OCI-LY1 (cell line): ENCODE measurements around the gene GRIA1.

ENCODE experiments used
- H2AFZ ChIP-seq: fragments of 200-600 bp; sonication (generic), shearing (Covaris generic); 2 replicates; pipeline ENCODE4 v1.6.0; 2014; ENCODE audit warnings: antibody characterized with exemption, mild to moderate bottlenecking, low read length
- H3F3A ChIP-seq: fragments of 200-600 bp; sonication (generic), shearing (Covaris generic); 2 replicates; pipeline ENCODE4 v1.6.0; 2014; ENCODE audit warnings: mild to moderate bottlenecking, antibody characterized with exemption, low read length, moderate library complexity; ENCODE audit not compliant: insufficient read depth
- H3K27ac ChIP-seq: fragments of 200-600 bp; sonication (generic); 2 replicates; pipeline ENCODE4 v1.5.1; 2014; ENCODE audit warnings: low read length, mixed run types, mild to moderate bottlenecking, low read depth; ENCODE audit not compliant: poor library complexity, severe bottlenecking
- H3K27me3 ChIP-seq: fragments of 200-600 bp; sonication (generic); 2 replicates; pipeline ENCODE4 v1.6.0; 2014; ENCODE audit warnings: antibody characterized with exemption, mild to moderate bottlenecking, low read length, moderate library complexity; ENCODE audit not compliant: insufficient read depth
- H3K36me3 ChIP-seq: fragments of 200-600 bp; sonication (generic); 2 replicates; pipeline ENCODE4 v1.6.1; 2014; ENCODE audit warnings: mild to moderate bottlenecking, antibody characterized with exemption, low read length, moderate library complexity, mixed read lengths; ENCODE audit not compliant: insufficient read depth
- H3K4me1 ChIP-seq: fragments of 200-600 bp; sonication (generic); 2 replicates; pipeline ENCODE4 v1.5.1; 2014; ENCODE audit warnings: mild to moderate bottlenecking, low read length, moderate library complexity; ENCODE audit not compliant: insufficient read depth, severe bottlenecking
- H3K4me2 ChIP-seq: fragments of 200-600 bp; sonication (generic), shearing (Covaris generic); 2 replicates; pipeline ENCODE4 v1.6.1; 2014; ENCODE audit warnings: low read length
- H3K4me3 ChIP-seq: fragments of 200-600 bp; sonication (generic); 2 replicates; pipeline ENCODE4 v1.5.1; 2014; ENCODE audit warnings: low read length, low read depth, mild to moderate bottlenecking, mixed read lengths; ENCODE audit not compliant: poor library complexity, severe bottlenecking
- H3K79me2 ChIP-seq: fragments of 200-600 bp; shearing (Covaris generic); 2 replicates; pipeline ENCODE4 v1.6.1; 2016; ENCODE audit warnings: mixed run types, low read length, mixed read lengths; ENCODE audit not compliant: insufficient read depth
- H3K9ac ChIP-seq: fragments of 200-600 bp; sonication (generic), shearing (Covaris generic); 2 replicates; pipeline ENCODE4 v1.6.1; 2014; ENCODE audit warnings: mild to moderate bottlenecking, low read length, mixed read lengths
- H3K9me2 ChIP-seq: fragments of 200-600 bp; sonication (generic), shearing (Covaris generic); 2 replicates; pipeline ENCODE4 v1.6.1; 2014; ENCODE audit warnings: low read depth, mild to moderate bottlenecking, low read length, mixed read lengths
- H3K9me3 ChIP-seq: fragments of 200-600 bp; shearing (Covaris generic); 2 replicates; pipeline ENCODE4 v1.6.1; 2014; ENCODE audit warnings: low read length, mixed read lengths
- H4K20me1 ChIP-seq: fragments of 200-600 bp; sonication (generic), shearing (Covaris generic); 2 replicates; pipeline ENCODE4 v1.6.0; 2016; ENCODE audit warnings: mild to moderate bottlenecking, low read length; ENCODE audit not compliant: insufficient read depth
- EZH2 ChIP-seq: fragments of 200-600 bp; sonication (generic), shearing (Covaris generic); IDR thresholded peaks from 2 replicates; pipeline ENCODE4 v1.8.0; 2017; ENCODE audit warnings: borderline replicate concordance, mixed run types, mild to moderate bottlenecking, antibody characterized with exemption, low read length, moderate library complexity, mixed read lengths
- TF ChIP-seq, protein P1 (sequence below): fragments of 200-600 bp; sonication (generic), shearing (Covaris generic); IDR thresholded peaks from 2 replicates; pipeline ENCODE4 v1.5.1; 2017; ENCODE audit warnings: mild to moderate bottlenecking, antibody characterized with exemption, low read length, moderate library complexity, mixed read lengths

GRIA1 gene

DNA sequence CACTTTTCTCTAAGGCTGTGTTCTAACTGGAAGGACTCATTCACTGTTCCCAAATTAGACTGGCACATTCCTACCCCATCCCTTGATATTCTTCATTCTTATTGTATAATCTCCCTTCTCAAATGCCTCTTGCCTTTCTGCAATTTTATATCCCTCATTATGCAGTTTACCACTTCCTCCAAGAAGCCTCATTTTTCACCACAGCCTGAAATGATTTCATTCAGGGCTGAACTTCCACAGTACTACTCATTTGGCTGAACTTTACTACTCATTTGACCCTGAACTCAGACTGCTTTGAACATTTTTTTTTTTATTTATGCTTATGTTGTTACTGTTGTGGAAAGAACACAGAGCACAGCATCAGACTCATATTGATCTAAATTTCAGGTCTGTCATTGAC is 32.7 kb downstream of the GRIA1 start:
- H3K9me2 ChIP-seq: no peaks in the 10 kb centered on the region
- no peaks in the 10 kb centered on the region for H3K79me2 ChIP-seq
- no peak overlapping the region for H2AFZ ChIP-seq
- H3K27me3 ChIP-seq: no peaks in the 10 kb centered on the region
- no peaks in the 10 kb centered on the region for H3K36me3 ChIP-seq
- H3K9me3 ChIP-seq: no peaks in the 10 kb centered on the region
- no peak for TF ChIP-seq EZH2
- TF ChIP-seq, protein P1, sequence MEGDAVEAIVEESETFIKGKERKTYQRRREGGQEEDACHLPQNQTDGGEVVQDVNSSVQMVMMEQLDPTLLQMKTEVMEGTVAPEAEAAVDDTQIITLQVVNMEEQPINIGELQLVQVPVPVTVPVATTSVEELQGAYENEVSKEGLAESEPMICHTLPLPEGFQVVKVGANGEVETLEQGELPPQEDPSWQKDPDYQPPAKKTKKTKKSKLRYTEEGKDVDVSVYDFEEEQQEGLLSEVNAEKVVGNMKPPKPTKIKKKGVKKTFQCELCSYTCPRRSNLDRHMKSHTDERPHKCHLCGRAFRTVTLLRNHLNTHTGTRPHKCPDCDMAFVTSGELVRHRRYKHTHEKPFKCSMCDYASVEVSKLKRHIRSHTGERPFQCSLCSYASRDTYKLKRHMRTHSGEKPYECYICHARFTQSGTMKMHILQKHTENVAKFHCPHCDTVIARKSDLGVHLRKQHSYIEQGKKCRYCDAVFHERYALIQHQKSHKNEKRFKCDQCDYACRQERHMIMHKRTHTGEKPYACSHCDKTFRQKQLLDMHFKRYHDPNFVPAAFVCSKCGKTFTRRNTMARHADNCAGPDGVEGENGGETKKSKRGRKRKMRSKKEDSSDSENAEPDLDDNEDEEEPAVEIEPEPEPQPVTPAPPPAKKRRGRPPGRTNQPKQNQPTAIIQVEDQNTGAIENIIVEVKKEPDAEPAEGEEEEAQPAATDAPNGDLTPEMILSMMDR: no peak
- no peak overlapping the region for H3K9ac ChIP-seq
- H3K27ac ChIP-seq: no peak overlapping the region
- H4K20me1 ChIP-seq: no peaks in the 10 kb centered on the region
- H3K4me2 ChIP-seq: no peak overlapping the region
- no peaks in the 10 kb centered on the region for H3F3A ChIP-seq
- H3K4me3 ChIP-seq: no peak overlapping the region
- no peaks in the 10 kb centered on the region for H3K4me1 ChIP-seq

DNA sequence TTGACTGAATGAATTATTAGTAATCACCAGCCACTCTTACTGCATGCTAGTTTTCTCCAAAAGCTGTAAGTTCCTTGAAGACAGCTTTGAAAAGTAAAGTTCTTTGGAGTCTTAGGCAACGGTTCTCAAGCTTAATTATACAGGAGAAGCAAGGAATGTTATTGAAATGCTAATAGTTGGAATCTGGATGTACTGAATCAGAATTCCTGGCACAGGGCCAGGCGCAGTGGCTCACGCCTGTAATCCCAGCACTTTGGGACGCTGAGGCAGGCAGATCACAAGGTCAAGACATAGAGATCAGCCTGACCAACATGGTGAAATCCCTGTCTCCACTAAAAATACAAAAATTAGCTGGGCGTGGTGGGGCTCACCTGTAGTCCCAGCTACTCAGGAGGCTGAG is 33.4 kb downstream of the GRIA1 start:
- Histone ChIP-seq H3K27me3 (no peaks in the 10 kb centered on the region), H4K20me1 (no peaks in the 10 kb centered on the region), H3K9me3 (no peaks in the 10 kb centered on the region), H3F3A (no peaks in the 10 kb centered on the region), H3K27ac (no peak overlapping the region), H3K9ac (no peak overlapping the region), H2AFZ (no peak overlapping the region), H3K4me2 (no peak overlapping the region), H3K79me2 (no peaks in the 10 kb centered on the region), H3K36me3 (no peaks in the 10 kb centered on the region), H3K9me2 (no peaks in the 10 kb centered on the region), H3K4me3 (no peak overlapping the region), H3K4me1 (no peaks in the 10 kb centered on the region)
- TF ChIP-seq, protein P1: no peak
- TF ChIP-seq EZH2: no peak

DNA sequence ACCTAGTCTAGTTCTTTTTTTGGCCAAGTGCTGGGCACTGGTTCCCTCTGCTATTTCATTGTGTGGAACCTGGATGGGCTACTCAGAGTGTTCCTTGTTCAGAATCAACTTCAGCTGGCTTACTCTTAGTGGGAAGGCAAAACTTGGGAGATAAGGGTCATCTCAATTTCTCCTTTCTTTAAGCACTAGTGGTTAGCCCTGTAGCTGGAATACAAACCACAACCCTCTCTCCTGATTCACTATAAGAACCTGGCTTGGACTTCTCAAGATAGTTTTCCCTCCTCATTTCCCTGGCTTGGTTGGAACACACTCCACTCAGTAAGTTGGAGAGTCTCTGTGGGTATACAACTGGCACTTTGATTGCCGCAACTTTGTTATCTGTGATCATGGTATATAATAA is 35.1 kb downstream of the GRIA1 start:
- H3K27me3 ChIP-seq: no peaks in the 10 kb centered on the region
- H3K79me2 ChIP-seq: no peaks in the 10 kb centered on the region
- no peaks in the 10 kb centered on the region for H4K20me1 ChIP-seq
- no peak overlapping the region for H3K4me3 ChIP-seq
- H3F3A ChIP-seq: no peaks in the 10 kb centered on the region
- no peak overlapping the region for H3K4me2 ChIP-seq
- no peak overlapping the region for H3K9ac ChIP-seq
- no peak overlapping the region for H2AFZ ChIP-seq
- no peak overlapping the region for H3K27ac ChIP-seq
- no peaks in the 10 kb centered on the region for H3K36me3 ChIP-seq
- no peaks in the 10 kb centered on the region for H3K9me2 ChIP-seq
- no peaks in the 10 kb centered on the region for H3K4me1 ChIP-seq
- no peaks in the 10 kb centered on the region for H3K9me3 ChIP-seq
- TF ChIP-seq EZH2: no peak
- TF ChIP-seq, protein P1: no peak
